Measurements from ENCODE around the gene PARD3B. TPM values are rescaled to one million over a fixed set of nuclear protein-coding genes. Genes with fewer than 3 reads are reported as not detected.

Gene PARD3B
- total RNA-seq, 2 donors from 2014 or later, result 15.0 to 17.8 TPM

GRCh38 chr2:205531072-205531471, 985.8 kb downstream of the PARD3B start:
- no peak for DNase-seq
- TF ChIP-seq POLR2A (IDR thresholded peaks at IDR 0.05) (no peak), CTCF (IDR thresholded peaks at IDR 0.05) (no peak)
- no peaks in the 10 kb centered on the region for H3K27me3 ChIP-seq
- intact Hi-C loops (cut with DNase I), result no loop called here
- no peak for ATAC-seq
- H3K27ac ChIP-seq, result no peak overlapping the region
- 79 to 82% methylated on average over 2 of the region's 2 CpGs for WGBS, 2 donors
- H3K4me3 ChIP-seq, result no peak overlapping the region
- H3K4me1 ChIP-seq, result no peaks in the 10 kb centered on the region
- H3K9me3 ChIP-seq, result no peaks in the 10 kb centered on the region
- no peaks in the 10 kb centered on the region for H3K36me3 ChIP-seq (replicated peaks in 1 of 2; ENCODE audit: insufficient read depth in 1 of 2, low read depth in 2 of 2)

- no peak overlapping the region for H3K27ac ChIP-seq
- H3K36me3 ChIP-seq (replicated peaks in 1 of 2; ENCODE audit: insufficient read depth in 1 of 2, low read depth in 2 of 2), result no peaks in the 10 kb centered on the region
- DNase-seq (no peak), ATAC-seq (no peak)
- TF ChIP-seq CTCF (IDR thresholded peaks at IDR 0.05), result no peak
- TF ChIP-seq POLR2A (IDR thresholded peaks at IDR 0.05), result no peak
- H3K4me1 ChIP-seq, result no peaks in the 10 kb centered on the region
- no peak overlapping the region for H3K4me3 ChIP-seq
- H3K27me3 ChIP-seq, result no peaks in the 10 kb centered on the region
- no peaks in the 10 kb centered on the region for H3K9me3 ChIP-seq
- WGBS, 2 donors, result 91 to 94% methylated on average over 9 of the region's 9 CpGs
- intact Hi-C loops (cut with DNase I), result no loop called here
These were observed 986.3 kb downstream of the PARD3B start for GRCh38 chr2:205531489-205532148.

DNA sequence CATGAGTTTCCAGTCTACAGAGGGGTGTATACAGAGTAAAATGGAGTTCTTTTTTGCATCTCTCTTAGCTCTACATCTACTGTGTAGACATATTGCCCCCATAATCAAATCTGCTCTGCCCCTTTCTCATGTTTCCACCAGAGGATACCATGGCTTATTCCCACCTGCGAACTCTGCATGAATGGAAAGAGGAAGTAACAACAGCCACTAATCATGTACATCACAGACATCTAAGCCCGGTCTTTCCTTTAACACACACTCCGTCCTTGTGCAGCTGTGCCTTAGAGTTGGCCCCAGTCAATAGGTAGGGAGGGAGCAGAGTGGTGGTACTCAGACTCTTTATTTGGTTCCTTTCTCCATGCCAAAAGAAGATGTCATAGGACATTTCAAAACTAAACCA, 989.7 kb downstream of the PARD3B start:
- H3K4me3 ChIP-seq, result no peak overlapping the region
- no peaks in the 10 kb centered on the region for H3K27me3 ChIP-seq
- no peaks in the 10 kb centered on the region for H3K4me1 ChIP-seq
- 81 to 97% methylated on average over 3 of the region's 3 CpGs for WGBS, 2 donors
- DNase-seq, result no peak
- H3K27ac ChIP-seq, result no peak overlapping the region
- intact Hi-C loops (cut with DNase I), result no loop called here
- TF ChIP-seq POLR2A (IDR thresholded peaks at IDR 0.05) (no peak), CTCF (IDR thresholded peaks at IDR 0.05) (no peak)
- ATAC-seq, result no peak
- no peaks in the 10 kb centered on the region for H3K36me3 ChIP-seq (replicated peaks in 1 of 2; ENCODE audit: insufficient read depth in 1 of 2, low read depth in 2 of 2)
- no peaks in the 10 kb centered on the region for H3K9me3 ChIP-seq

DNA sequence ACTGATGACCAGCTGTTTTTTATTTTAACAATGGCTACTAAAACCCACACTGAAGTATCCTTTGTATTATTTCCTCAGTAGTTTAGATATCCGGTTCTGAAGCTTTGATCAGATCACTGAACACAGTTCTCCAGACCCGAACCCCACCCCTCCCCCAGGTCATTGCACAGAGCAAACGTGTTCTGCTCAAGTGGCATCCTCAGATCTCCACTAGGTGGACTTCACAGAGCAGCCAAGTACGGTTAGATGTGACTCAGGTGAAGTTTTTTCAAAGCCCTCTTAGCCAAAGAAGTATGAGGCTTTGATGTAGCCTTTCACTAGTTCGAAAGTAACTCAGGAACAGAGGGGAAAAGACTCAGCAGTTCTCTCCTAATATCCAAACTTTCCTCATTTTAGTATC, 994.3 kb downstream of the PARD3B start:
- Histone ChIP-seq H3K4me3 (no peak overlapping the region), H3K27me3 (no peaks in the 10 kb centered on the region), H3K4me1 (no peaks in the 10 kb centered on the region), H3K9me3 (no peaks in the 10 kb centered on the region), H3K27ac (no peak overlapping the region), H3K36me3 (replicated peaks in 1 of 2; ENCODE audit: insufficient read depth in 1 of 2, low read depth in 2 of 2) (no peaks in the 10 kb centered on the region)
- WGBS, 2 donors, result 77 to 82% methylated on average over 5 of the region's 5 CpGs
- DNase-seq, result no peak
- TF ChIP-seq POLR2A (IDR thresholded peaks at IDR 0.05) (no peak), CTCF (IDR thresholded peaks at IDR 0.05) (no peak)
- intact Hi-C loops (cut with DNase I), result no loop called here
- ATAC-seq, result no peak

DNA sequence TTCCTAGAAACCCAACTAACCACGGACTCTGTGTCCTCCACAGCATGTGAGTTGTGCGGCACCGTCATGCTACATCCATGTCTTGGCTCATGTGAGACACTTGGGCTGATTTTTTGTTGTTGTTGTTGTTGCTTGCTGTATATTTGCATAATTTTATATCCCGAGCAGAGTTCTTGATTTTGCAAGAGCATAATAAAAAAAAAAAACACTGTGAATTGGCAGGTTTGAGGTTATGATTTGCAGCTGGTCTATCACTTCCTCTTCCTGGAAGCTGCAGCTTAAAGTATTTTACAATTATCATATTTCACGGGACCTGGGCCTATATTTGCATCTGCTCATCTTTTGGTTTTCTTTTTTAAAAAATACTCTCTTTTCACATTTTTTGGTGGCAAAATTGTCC, 994.8 kb downstream of the PARD3B start:
- ATAC-seq, result no peak
- no peak overlapping the region for H3K27ac ChIP-seq
- H3K4me3 ChIP-seq, result no peak overlapping the region
- WGBS, 2 donors, result 66 to 88% methylated on average over 5 of the region's 5 CpGs
- intact Hi-C loops (cut with DNase I), result no loop called here
- TF ChIP-seq CTCF (IDR thresholded peaks at IDR 0.05) (no peak), POLR2A (IDR thresholded peaks at IDR 0.05) (no peak)
- no peak for DNase-seq
- H3K36me3 ChIP-seq (replicated peaks in 1 of 2; ENCODE audit: insufficient read depth in 1 of 2, low read depth in 2 of 2), result no peaks in the 10 kb centered on the region
- H3K27me3 ChIP-seq, result no peaks in the 10 kb centered on the region
- H3K9me3 ChIP-seq, result no peaks in the 10 kb centered on the region
- H3K4me1 ChIP-seq, result no peaks in the 10 kb centered on the region
